Neural progenitor cell (in vitro differentiated cells): Measurements from ENCODE around the gene ITGA11.

Source experiments
- CTCF ChIP-seq: fragments of 200-600 bp; sonication (generic); IDR thresholded peaks from 2 replicates; pipeline ENCODE4 v1.5.1; 2017; ENCODE audit warnings: antibody characterized with exemption, mild to moderate bottlenecking
- EZH2 ChIP-seq: fragments of 200-600 bp; sonication (generic); IDR thresholded peaks from 2 replicates; pipeline ENCODE4 v1.6.1; 2017; ENCODE audit warnings: antibody characterized with exemption, mild to moderate bottlenecking, moderate library complexity

GRCh38 chr15:68367226-68367625 lies 64.7 kb downstream of the ITGA11 start:
- TF ChIP-seq EZH2 (no peak), CTCF (no peak)
